ENCODE results near the gene MICALL2.

DNA sequence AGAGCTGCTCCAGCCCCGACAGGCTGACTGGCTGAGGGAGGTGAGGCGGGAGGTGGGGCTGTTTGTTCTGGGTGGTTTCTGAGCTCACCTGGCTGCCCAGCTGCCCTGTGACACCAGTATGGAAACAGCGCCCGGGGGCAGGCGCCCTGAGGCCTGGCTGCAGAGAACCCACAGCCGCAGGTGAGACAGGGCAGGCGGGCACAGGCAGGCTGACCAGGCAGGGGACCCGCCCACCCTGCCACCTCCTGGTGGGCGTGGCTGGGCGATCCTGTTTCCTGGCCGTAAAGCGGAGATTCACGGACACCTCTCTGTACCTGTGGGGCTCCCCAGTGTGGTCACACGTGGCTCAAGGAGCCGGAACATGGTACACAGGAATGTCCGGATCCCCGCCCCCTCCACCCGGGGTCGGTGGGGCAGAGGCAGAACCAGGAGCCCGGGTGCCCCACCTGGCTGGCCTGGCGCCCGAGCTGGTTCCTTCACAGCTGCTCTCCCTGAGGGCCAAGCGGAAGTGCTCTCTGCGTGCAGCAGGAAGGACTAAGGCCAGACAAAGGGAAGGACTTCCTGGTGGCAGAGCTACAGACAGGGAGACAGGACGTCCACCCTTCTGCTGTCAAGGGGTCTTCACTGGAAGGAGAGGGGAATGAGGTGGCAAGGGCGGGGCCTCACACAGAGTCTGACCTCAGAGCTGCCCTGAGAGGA is 3.9 kb downstream of the MICALL2 start:
- TF ChIP-seq CTCF (IDR thresholded peaks at IDR 0.05) (no peak), ZFX (IDR thresholded peaks at IDR 0.05; ENCODE audit: borderline replicate concordance) (no peak)

Data from 22Rv1 (cell line).